LNCAP (cell line): ENCODE data around the gene PID1.

Experiments used
- CTCF ChIP-seq: fragments of 450-650 bp; IDR thresholded peaks from 2 replicates; pipeline ENCODE4 v1.5.1; 2017; ENCODE audit warnings: mild to moderate bottlenecking

The PID1 gene

DNA sequence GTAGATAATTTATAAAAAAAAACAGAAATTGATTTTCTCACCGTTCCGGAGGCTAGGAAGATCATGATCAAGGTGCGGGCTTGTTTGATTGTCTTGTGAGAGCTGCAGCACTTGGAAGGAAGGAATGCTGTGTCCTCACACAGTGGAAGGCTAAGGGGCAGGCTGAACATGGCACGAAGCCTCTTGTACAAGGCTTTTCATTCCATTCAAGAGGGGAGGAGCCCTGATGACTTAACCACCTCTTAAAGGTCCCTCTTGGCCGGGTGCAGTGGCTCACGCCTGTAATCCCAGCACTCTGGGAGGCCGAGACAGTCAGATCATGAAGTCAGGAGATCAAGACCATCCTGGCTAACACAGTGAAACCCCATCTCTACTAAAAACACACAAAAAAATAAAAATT lies 39.2 kb downstream of the PID1 start:
- TF ChIP-seq CTCF, result no peak

DNA sequence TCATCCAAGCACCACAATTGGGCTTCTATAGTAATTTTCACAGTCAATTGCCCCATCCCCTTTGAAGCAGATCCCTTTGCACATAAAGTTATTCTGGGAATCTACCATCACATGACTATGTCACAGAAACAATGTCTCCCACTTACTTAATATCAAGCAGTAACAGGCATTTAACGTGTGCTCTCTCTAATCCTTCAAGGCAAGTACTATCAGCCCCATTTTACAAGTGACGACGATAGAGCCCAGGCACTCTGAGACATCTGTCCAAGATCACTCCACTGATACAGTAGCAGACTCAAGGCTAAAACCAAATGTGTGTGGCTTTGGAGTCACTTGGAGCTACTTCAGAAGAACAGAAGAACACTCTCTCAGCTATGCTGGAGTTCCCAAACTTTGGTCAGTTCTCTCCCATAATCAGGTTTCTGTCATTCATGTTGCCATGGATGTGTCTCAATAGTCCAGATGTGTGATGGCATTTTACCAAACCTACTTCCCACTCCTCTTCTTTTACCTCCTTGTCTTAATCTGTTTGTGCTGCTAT lies 39.7 kb downstream of the PID1 start:
- no peak for TF ChIP-seq CTCF

DNA sequence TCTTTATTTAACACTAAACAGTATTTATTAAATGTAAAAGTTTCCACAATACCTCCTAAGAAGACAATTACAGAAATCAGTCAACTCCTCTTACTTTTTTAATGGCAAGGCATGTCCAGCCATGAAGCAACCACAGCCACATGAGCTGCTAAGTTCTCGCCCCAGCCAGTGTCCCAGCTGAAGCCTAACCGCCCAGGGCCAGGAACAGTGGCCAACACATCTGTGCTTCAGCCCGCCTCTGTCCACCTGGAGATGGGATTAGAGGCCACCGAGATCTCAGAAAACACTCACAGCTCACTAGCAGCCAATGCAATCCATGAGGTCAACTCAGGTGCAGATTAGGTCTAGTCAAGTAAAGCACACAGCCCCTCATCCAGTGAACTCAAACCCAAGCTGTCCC lies 40.2 kb downstream of the PID1 start:
- TF ChIP-seq CTCF, result no peak

- TF ChIP-seq CTCF, result no peak
Observed at GRCh38 chr2:229230256-229230655, 40.8 kb downstream of the PID1 start.

- no peak for TF ChIP-seq CTCF
Observed at GRCh38 chr2:229226382-229226781, 44.7 kb downstream of the PID1 start.

DNA sequence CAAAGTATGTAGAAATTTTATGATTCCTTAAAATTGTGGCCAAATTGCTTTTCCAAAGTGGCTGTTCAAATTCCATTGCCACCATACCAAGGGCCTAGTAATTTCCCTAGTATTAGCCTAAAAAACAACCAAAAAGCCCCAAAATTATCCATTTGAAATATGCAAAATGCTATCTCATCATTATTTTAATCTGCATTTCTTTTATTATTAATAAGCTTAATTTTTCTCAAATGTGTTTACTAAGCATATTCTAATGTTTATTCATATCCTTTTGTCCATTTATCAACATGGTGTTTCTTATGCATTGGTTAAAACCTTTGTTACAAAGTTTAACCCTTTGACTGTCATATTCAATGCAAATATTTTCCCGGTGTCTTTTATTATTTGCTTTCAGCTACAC lies 48.0 kb downstream of the PID1 start:
- TF ChIP-seq CTCF, result no peak

DNA sequence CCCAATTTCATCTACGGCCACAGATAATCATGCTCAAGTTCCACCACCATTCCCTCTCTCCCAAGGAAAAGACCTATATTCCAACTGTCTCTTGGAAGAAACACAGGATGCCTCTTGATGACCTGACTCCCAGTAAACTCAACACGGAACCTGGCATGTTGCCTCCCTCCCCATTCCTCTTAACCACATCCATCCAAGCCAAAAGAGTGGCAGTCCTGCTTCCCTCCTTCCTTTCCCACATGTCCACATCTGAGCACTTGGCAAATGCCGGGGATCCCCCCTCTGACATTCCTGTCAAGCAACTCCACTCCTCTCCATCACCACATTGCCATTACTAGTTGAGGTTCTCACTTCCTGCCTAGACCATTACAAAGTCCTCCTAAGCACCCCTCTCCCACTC lies 49.4 kb downstream of the PID1 start:
- no peak for TF ChIP-seq CTCF

DNA sequence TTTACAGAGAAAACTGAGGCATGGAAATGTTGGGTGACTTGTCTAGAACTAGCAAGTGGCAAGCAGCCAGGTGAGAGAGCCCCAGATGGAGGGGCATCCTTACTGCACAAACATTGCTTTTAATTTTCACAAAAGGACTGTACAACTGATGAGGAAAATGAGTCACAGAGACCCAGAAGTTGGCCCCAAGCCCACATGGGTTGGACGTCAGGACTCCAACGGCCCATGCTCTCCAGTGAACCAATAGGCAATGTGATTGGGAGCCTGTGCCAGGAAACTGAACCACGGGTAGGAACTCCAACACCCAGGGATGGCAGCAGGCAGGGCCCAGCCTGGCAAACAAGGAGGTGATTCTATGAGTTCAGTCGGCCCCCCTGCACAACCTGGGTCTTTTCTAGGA lies 50.8 kb downstream of the PID1 start:
- TF ChIP-seq CTCF, result no peak
